AG08396 (cell line): Measurements from ENCODE around the gene HSPG2.
"Not testable (repeated sequence)": the region's sequence is repeated elsewhere in the genome, so short reads cannot be mapped to it uniquely, and the experiment has no call there.

Experiments
- DNase-seq: peaks from one replicate; pipeline ENCODE4 v3.0.0; 2012; ENCODE audit warnings: low spot score, mixed read lengths

HSPG2 gene

DNA sequence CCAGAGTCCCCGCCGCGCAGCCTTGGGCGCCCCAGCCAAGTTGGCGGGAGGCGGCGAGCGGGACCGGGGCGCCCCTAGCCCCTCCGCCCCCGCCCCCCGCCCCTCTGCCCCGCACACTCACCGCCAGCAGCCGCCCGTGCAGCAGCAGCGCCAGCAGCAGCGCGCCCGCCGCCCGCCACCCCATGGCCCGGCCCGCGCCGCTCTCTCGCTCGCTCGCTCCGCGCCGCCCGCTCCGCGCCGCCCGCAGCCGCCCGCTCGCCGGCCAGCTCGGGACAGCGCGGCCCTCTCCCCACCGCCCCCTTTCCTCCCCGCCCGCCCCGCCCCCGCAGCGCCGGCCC is at the start of gene HSPG2:
Gene HSPG2 (minus strand): TSS at position 277 of the 338 bp plus-strand sequence. CDS start 93 bp downstream, at position 184.
- DNase-seq, result no peak

DNA sequence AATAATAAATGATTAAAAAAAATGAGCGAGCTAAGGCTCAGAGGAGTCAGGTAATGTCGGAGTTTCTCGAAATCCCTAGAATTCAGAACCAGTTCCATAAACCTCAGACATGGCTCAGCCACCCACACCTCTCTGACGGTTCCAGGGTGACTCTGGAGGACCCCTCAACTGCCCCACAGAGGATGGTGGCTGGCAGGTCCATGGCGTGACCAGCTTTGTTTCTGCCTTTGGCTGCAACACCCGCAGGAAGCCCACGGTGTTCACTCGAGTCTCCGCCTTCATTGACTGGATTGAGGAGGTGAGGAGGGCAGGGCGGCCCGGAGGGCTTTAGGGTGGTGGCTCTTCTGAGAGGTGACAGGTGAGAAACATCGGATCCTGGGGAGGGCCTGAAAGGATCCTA is 49.3 kb upstream of the HSPG2 start:
- not testable (repeated sequence) for DNase-seq

DNA sequence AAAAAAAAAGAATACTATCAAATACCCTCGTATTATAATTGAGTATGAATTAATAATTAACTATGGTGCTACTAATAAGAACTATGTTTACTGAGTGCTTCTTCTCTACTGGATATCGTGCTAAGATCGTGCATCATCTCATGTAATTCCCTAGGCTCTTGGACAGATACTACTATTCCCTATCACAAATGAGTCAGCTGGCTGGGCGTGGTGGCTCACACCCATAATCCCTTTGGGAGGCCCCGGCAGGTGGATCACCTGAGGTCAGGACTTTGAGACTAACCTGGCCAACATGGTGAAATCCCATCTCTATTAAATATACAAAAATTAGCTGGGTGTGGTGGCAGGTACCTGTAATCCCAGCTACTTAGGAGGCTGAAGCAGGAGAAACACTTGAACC is 48.8 kb upstream of the HSPG2 start:
- not testable (repeated sequence) for DNase-seq

DNA sequence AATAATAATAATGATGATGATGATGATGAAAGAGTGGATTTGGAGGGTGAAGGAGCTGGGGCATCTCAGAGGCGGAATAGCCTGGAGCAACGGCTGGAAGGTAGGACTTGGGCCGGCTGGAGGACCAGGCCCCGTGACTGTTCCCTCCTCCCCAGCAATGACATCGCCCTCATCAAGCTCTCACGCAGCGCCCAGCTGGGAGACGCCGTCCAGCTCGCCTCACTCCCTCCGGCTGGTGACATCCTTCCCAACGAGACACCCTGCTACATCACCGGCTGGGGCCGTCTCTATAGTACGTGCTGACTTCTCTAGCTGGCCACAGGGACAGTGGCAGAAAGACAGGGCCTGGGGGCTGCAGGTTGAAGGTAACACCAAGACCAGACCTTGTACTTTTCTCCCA is 46.4 kb upstream of the HSPG2 start:
- not testable (repeated sequence) for DNase-seq

DNA sequence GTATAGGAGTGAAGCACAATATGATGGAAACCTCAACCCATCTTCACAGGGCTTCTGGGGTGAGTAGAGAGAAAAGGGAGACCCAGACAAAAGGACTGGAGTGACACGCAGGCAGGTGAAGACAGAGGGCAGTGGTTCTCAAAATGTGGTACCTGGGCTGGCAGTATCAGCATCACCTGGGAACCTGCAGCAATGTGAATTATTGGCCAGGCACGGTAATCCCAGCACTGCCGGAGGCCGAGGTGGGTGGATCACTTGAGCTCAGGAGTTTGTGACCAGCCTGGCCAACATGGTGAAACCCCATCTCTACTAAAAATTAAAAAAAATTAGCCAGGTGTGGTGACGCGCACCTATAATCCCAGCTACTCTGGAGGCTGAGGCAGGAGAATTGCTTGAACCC is 45.0 kb upstream of the HSPG2 start:
- not testable (repeated sequence) for DNase-seq

DNA sequence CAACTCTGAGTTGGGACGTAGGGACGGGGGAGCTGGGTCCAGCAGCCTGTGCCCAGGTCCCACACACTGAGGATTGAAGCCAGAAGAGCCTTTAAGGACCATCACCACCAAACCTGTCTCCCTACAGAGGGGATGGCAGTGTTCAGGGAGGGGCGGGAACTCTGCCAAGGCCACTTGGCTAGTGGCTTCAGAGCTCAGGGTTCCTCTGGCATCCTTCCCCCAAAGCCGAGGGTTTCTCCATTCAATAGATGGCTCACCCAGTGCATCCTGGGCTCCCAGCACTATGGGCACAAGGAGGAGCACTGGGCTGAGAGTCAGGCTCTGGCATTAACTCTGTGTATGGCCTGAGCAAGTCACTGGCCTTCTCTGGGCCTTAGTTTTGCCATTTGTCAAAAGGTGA is 44.1 kb upstream of the HSPG2 start:
- DNase-seq, result not testable (repeated sequence)

DNA sequence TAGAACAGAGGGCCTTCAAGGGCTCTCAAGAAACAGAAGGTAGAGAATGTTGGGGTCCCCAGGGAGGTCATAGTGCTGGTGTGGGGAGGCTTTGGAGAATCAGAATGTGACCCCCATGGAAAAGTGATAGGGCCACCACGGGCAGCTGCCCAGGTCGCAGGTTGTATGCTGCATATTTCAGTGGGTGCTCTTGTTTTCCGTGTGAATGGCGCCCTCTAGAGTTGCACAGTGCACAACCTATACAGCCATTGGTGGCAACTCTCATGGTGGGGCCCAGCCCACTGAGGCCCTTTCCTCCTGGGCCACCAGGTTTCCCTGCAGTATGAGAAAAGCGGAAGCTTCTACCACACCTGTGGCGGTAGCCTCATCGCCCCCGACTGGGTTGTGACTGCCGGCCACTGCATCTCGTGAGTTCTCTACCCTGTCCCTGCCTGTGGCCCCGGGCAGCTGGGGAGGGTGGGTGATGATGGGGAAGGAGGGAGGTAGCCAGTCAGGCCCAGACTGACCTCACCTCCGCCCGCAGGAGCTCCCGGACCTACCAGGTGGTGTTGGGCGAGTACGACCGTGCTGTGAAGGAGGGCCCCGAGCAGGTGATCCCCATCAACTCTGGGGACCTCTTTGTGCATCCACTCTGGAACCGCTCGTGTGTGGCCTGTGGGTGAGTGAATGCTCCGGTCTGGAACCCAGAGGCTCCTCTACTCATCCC is 43.6 kb upstream of the HSPG2 start:
- DNase-seq, result not testable (repeated sequence)

DNA sequence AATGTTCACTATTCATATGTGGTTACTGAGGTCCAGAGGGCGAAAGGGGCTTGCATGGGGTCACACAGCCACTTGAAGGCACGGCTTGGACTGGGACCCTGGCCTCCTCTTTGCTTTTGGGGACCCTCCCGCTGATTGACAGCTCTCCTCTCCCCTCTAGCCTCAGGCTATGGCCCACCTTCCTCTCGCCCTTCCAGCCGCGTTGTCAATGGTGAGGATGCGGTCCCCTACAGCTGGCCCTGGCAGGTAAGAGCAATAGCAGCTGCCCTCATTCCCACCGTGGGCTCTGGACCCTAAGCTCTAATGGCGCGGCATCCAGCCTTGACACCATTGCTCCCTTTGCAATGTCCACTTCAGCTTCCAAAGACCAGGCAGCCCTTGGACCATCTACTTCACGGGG is 41.1 kb upstream of the HSPG2 start:
- not testable (repeated sequence) for DNase-seq

DNA sequence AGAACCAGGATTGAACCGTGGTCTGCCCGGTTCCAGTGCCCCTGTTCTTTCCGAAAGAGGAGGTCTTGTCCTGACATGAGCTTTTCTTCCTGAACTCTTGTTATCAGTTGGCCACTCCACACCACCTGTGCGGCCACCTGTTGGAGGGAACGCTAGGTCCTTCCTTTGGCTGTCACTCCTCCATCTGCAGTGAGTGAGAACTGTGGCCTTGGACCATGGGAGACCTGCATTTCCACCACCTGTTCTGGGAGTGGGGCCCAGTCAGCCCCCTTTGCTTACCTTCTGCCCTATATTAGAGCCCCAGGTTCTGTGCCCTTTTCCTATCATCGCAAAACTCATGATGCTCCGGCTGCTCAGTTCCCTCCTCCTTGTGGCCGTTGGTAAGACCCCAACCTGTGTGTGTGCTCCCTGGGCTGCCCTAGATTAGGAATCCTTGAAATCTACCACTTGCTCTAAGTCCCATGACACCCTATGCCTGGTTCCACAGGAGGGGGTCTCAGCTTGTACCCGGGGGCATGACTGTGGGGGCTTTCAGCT is 39.7 kb upstream of the HSPG2 start, which contains the start of gene CELA3B:
Gene CELA3B (plus strand): TSS at position 320 of the 537 bp plus-strand sequence. CDS start 18 bp downstream, at position 338.
- not testable (repeated sequence) for DNase-seq

DNA sequence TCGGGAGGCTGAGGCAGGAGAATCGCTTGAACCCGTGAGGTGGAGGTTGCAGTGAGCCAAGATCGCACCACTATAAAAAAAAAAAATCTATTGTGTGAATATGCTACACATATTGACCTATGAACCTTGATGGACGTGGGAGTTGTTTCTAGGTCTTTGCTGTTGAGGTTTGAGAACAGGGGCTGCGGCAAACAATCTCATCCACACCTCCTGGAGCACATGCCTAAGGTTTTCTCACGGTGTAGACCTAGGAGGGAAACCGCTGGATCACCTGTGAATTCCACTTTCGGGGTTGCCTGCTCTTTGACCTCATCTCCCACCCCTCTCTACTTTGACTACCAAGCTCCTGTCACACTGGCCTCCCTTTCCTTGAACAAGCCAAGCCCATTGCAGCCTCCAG is 38.2 kb upstream of the HSPG2 start:
- not testable (repeated sequence) for DNase-seq

DNA sequence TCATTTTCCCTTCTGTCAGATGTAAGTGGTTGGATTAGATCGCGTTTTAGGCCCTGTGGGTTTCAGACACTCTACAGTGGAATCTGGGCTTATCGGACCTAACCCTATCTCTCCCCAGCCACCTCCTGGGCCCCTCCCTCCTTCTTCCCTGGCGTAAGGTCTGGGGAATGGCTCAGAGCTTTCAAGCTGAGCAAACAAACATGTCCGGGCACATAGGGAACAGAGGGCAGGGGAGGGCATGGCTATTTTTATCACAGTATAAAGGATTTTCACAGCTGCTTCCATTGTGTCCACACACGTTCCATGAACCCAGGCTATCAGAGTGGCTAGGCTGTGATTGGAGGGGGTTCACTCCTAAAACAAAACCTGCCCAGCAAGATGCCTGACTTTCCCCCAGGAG is 37.6 kb upstream of the HSPG2 start:
- not testable (repeated sequence) for DNase-seq

DNA sequence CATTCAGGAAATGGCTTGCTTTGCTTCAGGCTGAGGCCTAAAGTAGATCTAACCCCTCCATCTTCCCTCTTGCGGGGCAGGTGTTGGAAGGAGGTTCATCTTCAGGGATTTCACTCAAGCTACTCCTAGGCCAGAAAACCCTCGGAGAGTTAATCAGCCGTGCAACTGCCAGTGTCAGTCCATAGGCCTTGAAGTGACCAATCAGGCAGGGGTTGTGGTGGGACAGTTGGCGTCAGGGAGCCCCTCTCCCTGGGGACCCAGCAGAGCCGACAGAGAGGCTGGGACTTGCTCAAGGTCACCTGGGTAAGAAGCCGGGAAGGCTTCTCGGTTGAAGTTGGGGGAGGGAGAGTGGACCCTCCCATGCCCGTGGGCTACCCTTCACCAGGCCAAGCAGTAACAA is 36.8 kb upstream of the HSPG2 start:
- not testable (repeated sequence) for DNase-seq

DNA sequence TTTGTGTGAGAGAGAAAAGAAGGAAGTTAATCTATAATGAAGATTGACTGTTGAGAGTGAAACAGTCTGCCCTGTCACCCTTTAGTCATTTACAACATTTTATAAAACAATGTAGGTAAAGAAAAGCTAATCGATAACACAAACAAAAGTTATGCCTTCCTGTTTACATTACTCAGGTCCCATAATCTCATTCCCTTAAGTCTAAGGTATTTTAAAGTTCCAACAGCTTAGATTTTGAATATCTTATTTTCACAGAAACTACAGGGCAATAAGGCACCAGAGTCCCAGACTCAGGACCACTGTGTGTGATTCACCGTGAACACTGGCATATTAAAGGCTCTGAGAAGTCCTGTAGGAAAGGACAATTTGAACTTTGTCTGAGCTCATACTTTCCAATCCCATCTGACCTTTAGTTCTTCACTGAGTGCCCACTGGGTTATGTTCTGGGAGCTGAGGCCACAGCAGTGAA is 35.9 kb upstream of the HSPG2 start:
- not testable (repeated sequence) for DNase-seq

DNA sequence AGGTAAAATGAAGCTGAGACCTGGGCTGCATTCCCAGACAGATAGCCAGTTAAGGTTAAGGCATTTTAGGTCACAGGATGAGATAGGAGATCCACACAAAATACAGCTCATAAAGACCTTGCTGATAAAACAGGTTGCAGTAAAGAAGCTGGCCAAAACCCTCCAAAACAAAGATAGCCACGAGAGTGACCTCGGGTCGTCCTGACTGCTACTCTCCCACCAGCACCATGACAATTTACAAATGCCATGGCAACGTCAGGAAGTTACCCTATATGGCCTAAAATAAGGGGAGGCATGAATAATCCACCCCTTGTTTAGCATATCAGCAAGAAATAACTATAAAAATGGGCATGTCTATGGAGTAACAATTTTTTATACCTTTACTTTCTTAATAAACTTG is 33.4 kb upstream of the HSPG2 start:
- not testable (repeated sequence) for DNase-seq

DNA sequence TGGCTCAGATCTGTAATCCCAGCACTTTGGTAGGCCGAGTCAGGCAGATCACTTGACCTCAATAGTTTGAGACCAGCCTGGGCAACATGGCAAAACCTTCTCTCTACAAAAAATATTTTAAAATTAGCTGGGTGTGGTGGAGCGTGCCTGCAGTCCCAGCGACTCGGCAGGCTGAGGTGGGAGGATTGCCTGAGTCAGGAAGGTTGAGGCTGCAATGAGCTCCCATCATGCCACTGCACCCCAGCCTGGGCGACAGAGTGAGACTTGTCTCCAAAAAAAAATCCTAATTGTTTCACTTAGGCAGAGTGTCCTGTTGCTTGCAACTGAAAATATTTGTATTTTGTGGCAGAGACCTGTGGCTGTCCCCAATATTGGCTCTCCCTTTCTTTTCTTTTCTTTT is 32.0 kb upstream of the HSPG2 start:
- DNase-seq, result not testable (repeated sequence)

DNA sequence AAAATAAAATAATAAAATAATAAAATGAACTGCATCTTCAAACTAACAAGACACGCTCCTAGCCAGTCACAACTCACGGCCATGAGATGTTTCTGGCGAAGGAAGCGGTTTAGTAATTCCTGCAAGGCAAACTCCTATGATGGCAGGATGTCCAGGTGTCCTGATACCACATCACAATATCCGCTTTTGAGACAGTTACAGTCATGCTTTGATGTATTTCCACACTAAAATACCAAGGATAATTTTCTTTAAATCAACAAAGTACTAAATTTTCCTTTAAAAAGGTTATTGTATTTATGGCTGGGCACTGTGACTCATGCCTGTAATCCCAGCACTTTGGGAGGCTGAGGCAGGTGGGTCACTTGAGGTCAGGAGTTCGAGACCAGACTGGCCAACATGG is 30.1 kb upstream of the HSPG2 start:
- DNase-seq, result not testable (repeated sequence)

DNA sequence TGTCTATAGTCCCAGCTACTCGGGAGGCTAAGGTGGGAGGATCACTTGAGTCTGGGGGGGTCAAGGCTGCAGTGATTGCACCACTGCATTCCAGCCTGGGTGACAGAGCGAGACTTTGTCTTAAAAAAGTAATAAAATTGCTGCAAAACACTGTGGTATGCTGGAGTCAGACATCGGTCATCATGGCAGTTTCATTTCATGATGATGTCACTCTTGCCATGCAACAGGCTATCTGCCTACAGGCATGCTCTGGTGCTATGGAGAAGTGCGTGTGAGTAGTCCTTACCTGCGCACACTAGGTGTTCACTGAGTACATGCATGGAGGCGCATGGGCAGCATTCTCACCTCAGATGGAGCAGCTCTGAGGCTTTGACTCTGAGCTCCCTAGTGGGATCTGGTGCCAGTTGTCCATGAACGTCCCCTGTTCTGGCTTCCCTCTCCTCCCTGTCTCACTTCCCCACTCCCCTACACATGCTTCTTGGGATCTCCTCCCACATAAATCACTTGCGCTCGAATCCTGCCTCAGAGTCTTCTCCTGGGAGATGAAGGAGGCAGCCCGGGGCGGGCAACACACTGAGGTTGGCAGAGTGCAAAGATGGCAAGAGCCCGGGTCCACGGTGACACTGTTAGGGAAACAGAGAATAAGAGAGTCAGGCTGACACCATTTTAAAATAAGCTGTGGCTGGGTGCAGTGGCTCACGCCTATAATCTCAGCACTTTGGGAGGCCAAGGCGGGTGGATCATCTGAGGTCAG is 29.3 kb upstream of the HSPG2 start:
- DNase-seq, result peak; percentile 54

DNA sequence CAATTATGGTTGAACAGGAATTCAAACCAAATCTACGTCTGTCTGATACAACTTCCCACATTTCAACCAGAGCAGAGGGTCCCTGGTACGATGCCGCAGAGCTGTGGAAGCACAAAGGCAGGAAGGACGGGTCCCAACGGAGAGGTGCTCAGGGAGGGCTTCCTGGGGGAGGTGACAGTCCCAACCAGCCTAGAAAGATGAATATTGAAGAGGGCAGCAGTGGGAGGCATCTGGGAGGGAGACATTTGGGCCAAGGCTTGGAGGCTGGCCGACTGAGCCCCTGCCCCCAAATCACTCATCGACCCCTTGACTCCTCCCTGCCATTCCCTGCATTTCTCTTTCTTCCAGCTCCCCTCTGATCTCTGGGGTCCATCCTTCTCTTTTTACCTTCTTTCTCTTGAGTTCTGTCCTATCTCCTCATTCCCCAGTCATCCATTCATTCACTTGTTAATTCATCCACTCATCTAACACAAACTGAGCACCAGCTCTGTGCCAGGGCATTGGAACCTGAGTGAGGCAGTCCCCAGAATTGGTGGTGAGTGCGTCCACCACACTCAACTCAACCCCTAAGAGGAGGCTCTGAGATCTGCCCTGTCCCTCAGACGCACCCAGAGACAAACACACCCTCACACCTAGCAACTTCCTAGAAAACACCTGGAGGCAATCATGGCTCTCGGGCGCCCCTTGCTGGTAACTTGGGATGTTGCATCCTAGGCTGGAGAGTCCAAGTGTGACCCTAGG is 26.5 kb upstream of the HSPG2 start:
- DNase-seq, result peak; percentile 73

DNA sequence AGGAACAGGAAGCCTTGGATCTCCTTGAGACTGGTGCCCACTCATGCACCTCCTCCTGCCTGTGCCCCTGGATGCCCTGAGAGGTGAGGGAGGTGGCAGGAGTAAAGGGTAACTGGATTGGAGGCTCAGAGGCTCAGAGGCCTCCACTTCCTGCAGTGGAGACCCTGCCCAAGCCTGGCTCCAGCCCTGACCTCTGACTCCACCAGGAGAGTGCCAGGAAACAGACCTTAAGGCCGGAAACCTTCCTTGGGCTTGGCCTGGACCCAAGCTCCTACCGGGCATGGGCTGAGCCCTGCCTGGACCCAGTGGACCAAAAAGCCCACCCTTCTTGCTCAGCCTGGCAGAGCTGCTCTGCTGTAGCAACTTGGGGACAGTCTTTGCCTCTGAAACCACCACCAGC is 24.7 kb upstream of the HSPG2 start:
- DNase-seq, result no peak

DNA sequence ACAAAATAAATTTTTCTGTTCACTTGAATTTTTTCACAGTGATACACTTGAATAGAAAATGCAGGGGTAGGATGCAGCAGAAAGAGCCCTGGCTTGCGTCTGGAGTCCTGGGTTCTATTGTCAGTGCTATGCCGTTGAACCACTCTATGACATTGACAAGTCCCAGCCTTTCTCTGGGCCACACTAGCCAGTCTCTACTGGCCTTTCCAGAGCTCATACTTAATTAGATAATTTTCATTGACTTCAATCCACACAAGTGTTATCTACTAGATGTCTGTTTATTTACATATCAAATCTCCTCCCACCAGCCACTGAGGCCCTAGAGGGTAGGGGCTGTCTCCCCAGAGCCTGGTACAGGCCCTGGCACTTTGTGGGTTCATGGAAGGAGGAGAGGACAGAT is 24.2 kb upstream of the HSPG2 start:
- no peak for DNase-seq

DNA sequence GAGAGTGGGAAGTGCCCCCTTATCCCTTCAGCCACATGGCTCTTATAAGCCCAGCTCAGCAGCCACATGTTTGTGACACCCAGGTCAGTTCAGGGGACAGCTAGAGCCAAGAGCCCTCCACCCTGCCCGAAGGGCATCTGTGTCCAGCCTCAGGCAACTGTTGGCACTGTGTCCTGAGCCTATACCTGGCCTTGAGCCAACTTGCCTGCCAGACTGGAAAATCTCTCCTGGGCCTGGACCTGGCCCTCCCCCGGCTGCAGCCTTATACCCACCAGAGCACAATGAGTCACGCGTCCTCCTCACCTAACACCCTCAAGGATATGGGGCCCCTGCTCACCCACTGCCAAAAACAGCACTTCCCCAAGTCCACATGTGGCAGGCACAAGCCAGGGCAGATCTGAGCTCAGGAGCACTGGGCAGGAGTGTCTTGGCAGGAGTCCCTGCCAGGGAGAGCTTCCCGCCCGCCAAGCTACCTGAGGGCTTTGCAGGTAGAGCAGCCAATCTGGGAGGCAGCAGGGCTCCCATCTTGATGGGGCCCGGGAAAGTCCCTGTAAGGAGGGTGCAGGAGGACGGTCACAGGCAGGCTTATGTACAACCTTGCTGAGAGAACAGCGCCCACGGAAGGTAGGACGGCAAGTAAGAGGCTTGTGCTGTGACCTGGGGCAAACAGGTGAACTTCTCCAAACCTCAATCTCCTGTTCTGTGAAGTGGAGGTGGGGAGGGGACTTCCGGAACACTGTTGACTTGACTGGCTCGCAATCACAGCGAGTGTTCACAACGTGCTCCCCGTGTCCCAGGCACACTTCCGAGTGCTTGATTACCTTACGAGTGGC is 19.8 kb upstream of the HSPG2 start:
- DNase-seq, result peak; percentile 30
